ENCODE data around the gene APLP2.

The APLP2 gene

DNA sequence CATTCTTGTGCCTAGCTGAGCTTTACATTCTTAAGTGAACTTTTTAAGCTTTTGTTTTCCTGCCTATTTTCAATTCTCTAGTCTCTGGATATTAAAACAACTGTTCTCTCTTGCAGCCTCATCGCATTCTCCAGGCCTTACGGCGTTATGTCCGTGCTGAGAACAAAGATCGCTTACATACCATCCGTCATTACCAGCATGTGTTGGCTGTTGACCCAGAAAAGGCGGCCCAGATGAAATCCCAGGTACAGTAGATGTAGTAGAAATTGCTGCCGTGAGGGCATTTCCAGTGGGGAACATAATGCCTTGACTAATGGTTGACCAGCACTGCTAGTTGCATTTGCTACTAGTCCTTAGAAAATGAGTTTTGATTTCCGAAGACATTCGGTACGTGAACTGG lies 60.2 kb downstream of the APLP2 start:
- Mint-ChIP-seq H3K4me3 (no peak overlapping the region), H3K4me1 (peaks cover 5% of the 10 kb centered on the region), H3K36me3 (peaks cover 41% of the 10 kb centered on the region), H3K9me3 (no peaks in the 10 kb centered on the region), H3K27ac (no peak overlapping the region), H3K27me3 (no peaks in the 10 kb centered on the region)
- ATAC-seq: no peak

DNA sequence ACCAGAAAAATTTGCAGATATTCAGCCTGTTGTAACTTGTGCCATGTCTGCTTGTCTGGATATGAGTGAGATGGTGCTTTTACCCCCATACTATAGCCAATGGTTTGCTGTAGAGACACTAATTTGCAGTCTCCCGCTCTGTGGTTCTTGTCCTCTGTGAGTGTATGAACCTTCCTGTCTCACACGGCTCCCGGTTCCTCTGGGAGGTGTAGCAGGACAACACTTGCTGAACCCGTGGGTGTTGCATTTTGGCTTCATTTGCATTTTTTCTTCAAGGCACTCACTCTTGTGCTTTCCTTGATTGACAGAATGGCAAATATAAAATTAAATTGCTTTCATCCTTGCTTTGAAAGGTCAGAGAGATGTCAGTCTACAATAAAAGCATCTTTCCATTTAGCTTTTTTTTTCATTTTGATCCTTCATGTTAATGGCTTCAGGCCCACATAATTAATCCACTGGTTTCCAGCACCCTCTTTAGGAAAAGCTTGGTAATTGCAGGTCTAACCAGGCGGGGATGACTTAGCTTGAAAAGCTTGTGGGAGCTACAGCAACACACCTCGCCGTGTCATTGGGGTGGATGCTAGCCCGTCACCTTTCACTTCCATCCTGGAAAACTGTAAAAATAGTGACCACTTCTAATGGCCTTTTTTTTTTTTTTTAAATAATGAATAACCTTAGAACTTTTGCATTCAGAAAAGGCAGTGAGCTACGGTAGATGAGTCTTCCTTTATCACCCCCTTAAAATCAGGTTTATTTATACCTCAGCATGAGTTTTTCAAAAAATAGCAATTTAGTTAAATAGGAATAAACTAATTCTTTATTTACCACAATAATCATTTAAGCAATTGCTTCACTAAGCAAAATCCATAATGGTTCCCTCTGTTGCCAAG lies 62.5 kb downstream of the APLP2 start:
- Mint-ChIP-seq H3K27ac (no peak overlapping the region), H3K4me3 (no peak overlapping the region), H3K9me3 (no peaks in the 10 kb centered on the region), H3K36me3 (peaks cover 51% of the 10 kb centered on the region), H3K27me3 (no peaks in the 10 kb centered on the region), H3K4me1 (peaks cover 5% of the 10 kb centered on the region)
- peak; percentile 72 for ATAC-seq

DNA sequence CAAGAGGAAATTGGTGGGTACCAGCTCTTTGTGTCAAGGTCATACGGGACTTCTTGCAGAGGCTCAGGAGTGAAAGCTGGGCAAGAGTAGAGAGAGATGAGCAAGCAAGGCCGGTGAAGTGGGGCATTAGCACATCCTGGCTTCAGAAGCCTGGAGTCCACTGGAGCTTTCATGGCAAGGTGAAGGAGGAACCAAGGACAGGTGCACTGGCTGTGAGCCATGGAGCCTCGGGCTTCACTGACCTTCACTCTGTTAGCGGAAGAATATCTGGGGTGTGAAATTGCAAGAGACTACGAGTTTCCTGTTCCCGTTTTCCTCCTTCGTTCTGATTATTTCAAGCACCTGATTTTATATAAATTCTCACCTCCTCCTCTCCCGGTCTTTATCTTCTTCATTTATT lies 64.0 kb downstream of the APLP2 start:
- Mint-ChIP-seq H3K27me3 (no peaks in the 10 kb centered on the region), H3K4me3 (no peak overlapping the region), H3K27ac (peak overlapping the region; percentile 12), H3K36me3 (peaks cover 62% of the 10 kb centered on the region), H3K9me3 (no peaks in the 10 kb centered on the region), H3K4me1 (peaks cover 5% of the 10 kb centered on the region)
- no peak for ATAC-seq

DNA sequence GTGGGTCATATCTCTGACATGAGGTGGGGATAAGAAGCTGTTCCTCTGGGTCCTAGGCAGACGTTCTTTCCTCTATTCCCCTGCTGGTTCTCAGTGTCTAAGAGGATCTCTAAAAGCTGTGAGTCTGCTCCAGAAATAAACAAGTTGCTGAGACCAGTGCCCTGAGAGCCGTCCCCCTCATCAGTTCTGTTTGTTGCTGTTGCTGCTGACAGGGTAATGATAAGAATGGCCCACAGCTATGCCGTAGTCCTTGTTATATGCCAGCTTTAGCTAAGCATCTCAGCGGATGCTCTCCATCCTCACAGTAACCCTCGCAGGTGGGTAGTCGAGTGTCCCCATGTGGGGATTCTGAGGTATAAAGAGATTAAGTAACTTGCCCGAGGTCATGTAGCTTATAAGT lies 66.4 kb downstream of the APLP2 start:
- Mint-ChIP-seq H3K4me3 (no peak overlapping the region), H3K27ac (no peak overlapping the region), H3K27me3 (no peaks in the 10 kb centered on the region), H3K9me3 (no peaks in the 10 kb centered on the region), H3K4me1 (peaks cover 5% of the 10 kb centered on the region), H3K36me3 (peaks cover 53% of the 10 kb centered on the region)
- ATAC-seq: no peak

DNA sequence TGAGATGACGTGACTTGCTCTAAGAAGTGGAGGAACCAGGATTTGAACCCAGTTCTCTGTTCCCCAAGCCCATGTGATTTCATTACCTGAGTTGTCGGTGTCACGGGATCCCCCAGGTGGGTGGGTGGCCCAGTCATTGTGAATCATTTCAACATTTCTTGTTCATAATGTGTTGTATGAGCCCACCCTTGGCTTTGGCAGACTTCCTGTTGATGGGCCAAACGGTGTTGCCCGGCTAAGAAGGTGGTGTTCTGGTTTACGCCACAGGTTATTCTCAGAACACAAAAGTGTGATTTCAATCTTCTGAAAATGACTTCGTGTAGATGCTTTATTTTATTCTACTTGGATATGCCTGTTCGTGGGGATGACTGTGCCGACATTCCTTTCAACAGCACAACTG lies 68.3 kb downstream of the APLP2 start:
- Mint-ChIP-seq H3K4me3 (no peak overlapping the region), H3K27me3 (no peaks in the 10 kb centered on the region), H3K27ac (no peak overlapping the region), H3K36me3 (peaks cover 45% of the 10 kb centered on the region), H3K4me1 (no peaks in the 10 kb centered on the region), H3K9me3 (no peaks in the 10 kb centered on the region)
- ATAC-seq: no peak

DNA sequence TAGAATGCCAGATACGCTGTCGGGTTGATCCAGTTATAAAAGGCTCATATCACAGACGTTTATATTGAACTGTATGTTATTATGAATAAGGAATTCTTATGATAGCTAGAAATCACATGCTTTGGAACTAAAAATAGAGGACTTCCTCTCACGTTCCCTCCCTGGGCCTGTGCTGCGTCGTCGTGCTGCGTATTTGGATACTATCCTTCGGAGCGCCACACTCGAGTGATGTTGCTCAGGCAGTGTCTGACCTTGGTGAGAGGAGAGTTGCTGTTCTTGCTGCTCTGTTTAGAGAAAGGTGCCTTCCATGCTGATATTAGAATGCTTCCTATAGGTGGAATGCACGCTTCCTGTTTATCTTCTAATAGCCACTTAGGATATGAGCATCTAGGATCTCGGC lies 69.7 kb downstream of the APLP2 start:
- H3K27ac Mint-ChIP-seq: no peak overlapping the region
- ATAC-seq: no peak
- H3K4me1 Mint-ChIP-seq: no peaks in the 10 kb centered on the region
- no peaks in the 10 kb centered on the region for H3K27me3 Mint-ChIP-seq
- no peaks in the 10 kb centered on the region for H3K9me3 Mint-ChIP-seq
- H3K36me3 Mint-ChIP-seq: peaks cover 36% of the 10 kb centered on the region
- no peak overlapping the region for H3K4me3 Mint-ChIP-seq

DNA sequence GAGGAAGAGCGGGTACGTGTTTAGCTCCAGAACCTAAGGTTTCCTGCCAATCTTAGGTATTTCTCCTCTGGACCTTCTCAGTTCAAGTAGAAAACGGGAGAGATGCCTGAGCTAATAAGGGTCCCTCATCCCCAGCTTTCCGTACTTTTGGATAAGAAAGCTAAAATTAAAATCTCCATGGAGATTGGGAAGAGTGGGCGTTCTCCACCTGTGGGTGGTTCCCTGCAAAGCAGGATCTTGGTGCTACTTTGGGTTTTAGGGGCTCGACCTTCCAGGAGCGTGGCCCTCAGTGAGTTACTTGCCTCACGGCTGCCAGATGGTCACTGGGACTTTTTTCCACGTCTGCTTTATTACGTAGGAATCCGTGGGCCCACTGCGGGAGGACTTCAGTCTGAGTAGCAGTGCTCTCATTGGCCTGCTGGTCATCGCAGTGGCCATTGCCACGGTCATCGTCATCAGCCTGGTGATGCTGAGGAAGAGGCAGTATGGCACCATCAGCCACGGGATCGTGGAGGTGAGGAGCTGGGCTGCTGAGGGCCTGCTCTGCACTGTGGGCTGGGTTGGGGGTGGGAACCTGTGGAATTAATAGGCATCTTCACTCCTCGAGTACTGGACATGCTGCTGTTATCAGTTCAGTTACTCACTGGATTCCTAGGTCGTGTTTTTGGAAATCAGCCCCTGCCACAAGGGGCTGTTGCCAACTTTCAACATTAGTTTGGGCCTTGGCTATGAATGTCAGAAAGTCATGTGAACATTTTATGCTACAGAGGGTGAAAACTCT lies 72.1 kb downstream of the APLP2 start:
- no peaks in the 10 kb centered on the region for H3K9me3 Mint-ChIP-seq
- H3K36me3 Mint-ChIP-seq: peaks cover 27% of the 10 kb centered on the region
- H3K4me1 Mint-ChIP-seq: peaks cover 12% of the 10 kb centered on the region
- ATAC-seq: no peak
- no peaks in the 10 kb centered on the region for H3K27me3 Mint-ChIP-seq
- H3K4me3 Mint-ChIP-seq: no peak overlapping the region
- H3K27ac Mint-ChIP-seq: no peak overlapping the region

DNA sequence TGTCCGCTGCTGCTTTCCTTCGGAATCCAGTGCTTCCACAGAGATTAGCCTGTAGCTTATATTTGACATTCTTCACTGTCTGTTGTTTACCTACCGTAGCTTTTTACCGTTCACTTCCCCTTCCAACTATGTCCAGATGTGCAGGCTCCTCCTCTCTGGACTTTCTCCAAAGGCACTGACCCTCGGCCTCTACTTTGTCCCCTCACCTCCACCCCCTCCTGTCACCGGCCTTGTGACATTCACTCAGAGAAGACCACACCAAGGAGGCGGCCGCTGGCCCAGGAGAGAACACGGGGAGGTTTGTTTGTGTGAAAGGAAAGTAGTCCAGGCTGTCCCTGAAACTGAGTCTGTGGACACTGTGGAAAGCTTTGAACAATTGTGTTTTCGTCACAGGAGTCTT lies 74.4 kb downstream of the APLP2 start:
- Mint-ChIP-seq H3K4me1 (peaks cover 17% of the 10 kb centered on the region), H3K9me3 (no peaks in the 10 kb centered on the region), H3K4me3 (no peak overlapping the region), H3K36me3 (peaks cover 13% of the 10 kb centered on the region), H3K27me3 (no peaks in the 10 kb centered on the region), H3K27ac (no peak overlapping the region)
- no peak for ATAC-seq

DNA sequence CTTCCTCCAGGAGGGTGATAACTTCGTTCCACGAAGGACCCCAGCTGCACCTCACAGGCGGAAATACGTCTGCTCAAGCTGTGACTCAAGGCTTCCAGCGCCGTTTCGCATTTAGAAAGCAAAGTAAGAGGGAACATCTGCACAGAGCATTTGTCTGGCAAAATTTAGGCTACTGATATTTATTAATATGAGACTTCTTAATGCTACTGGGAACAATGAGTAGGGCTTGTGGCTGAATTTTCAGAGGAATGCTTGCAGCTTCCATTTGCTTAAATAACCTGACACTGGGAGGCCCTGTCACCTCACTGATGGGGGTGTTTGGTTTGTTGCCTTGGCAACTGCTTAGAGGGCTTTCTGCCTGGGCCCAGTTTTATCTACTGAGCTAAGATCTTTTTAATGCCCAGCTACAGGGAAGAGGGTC lies 75.2 kb downstream of the APLP2 start:
- Mint-ChIP-seq H3K36me3 (peaks cover 12% of the 10 kb centered on the region), H3K4me3 (no peak overlapping the region), H3K27ac (peak overlapping the region; percentile 3), H3K9me3 (no peaks in the 10 kb centered on the region), H3K27me3 (no peaks in the 10 kb centered on the region), H3K4me1 (peaks cover 17% of the 10 kb centered on the region)
- no peak for ATAC-seq

DNA sequence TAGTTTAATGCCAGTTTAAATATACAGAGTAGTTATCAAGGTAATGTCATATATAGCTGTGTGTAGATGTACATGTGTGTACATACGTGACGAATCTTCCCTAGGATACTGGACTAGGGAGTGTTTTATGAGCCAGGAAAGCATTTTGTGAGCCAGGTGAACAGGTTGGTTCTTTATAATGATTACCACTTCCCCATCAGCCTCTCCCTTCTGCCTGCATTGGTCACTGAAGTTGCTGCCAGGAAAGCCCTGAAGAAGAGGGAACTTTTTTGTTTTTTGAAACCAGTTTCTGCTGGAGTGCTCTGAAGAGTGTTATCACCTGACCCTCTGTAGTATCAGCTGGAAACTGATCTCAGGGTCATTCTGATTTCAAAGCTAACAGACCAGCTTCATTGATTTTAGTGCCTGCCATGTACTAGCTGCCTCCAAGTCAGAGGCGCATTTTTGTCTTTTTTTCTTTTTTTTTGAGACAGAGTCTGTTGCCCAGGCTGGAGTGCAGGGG lies 75.7 kb downstream of the APLP2 start:
- Mint-ChIP-seq H3K36me3 (peaks cover 7% of the 10 kb centered on the region), H3K4me3 (no peak overlapping the region), H3K27ac (peak overlapping the region; percentile 3), H3K9me3 (no peaks in the 10 kb centered on the region), H3K4me1 (peaks cover 20% of the 10 kb centered on the region), H3K27me3 (no peaks in the 10 kb centered on the region)
- no peak for ATAC-seq

DNA sequence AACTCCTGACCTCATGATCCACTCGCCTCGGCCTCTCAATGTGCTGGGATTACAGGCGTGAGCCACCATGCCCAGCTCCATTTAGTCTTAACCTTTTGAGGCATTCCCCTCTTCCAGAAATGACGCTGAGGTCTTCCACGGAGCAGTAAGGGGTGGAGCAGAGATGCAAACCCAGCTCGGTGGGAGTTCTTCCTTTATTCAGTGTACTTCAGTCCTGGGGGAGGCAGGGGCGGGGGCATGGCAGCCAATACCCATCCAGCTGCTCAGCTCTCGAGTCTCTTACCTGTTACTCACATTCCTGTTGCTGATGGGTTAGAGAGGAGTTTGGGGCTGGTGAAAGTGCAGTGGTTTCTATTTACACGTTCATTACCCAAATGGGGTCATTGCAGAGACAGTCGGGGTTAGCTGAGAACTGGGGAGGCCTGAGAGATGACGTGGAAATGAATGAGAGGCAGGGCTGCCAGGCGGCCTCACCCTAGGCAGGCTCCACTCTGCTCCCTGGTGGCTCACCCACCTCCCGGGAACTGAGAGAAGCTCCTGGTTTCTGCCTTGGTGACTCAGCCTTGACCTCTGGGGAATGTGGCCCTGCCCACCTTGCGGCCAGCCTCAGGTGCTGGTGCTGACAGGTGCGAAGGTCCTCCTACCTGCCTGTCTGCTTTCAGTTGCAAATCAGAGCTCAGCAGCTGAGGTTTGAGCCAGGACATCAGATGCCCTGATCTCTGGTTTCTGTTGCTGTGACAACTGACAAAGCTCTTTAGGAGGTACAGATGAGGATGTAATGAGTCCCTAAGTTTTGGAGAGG lies 76.5 kb downstream of the APLP2 start:
- Mint-ChIP-seq H3K4me1 (peaks cover 28% of the 10 kb centered on the region), H3K4me3 (no peak overlapping the region), H3K27me3 (no peaks in the 10 kb centered on the region), H3K36me3 (peaks cover 6% of the 10 kb centered on the region), H3K27ac (peak overlapping the region; percentile 69), H3K9me3 (no peaks in the 10 kb centered on the region)
- ATAC-seq: peak; percentile 55

DNA sequence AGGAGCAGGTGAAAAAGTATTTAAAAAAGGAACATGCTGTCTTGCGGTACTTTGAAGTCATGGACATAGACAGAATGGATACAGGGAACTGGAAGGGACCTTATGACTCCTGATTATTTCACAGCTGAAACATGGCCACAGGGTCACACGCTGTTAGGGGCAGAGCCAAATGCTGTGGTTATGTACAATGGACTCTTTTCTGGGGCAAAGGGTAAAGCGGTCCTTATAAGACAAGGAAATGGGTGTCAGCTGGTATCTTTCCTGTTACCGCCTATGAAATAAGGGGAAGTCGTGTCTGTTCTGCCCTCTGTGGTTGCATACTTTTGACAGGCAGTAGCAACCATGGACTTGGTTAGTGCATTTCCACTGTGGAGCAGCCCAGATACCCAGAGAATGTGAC lies 77.1 kb downstream of the APLP2 start:
- no peaks in the 10 kb centered on the region for H3K27me3 Mint-ChIP-seq
- peaks cover 34% of the 10 kb centered on the region for H3K4me1 Mint-ChIP-seq
- peaks cover 6% of the 10 kb centered on the region for H3K36me3 Mint-ChIP-seq
- H3K27ac Mint-ChIP-seq: peak overlapping the region; percentile 69
- no peaks in the 10 kb centered on the region for H3K9me3 Mint-ChIP-seq
- H3K4me3 Mint-ChIP-seq: no peak overlapping the region
- peak; percentile 89 for ATAC-seq

DNA sequence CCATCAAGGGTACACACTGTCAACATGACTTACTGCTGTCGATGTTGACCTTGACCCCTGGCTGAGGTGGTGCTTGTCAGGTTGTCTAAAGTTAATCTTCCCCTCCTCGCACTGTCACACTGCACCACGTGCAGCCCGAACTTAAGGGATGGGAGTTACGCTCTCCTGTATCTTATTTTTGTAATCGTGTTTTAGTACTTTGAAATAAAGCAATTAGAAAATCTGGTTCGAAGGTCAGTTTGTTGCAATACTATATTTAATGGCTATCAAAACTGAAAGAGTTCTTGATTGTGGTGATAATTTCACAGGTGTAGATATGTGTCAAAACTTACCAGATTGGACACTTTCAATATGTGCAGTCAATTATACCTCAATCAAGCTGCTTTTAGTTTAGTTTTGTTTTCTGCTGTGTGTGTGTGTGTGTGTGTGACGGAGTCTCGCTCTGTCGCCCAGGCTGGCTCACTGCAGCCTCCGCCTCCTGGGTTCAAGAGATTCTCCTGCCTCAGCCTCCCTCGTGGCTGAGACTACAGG lies 79.2 kb downstream of the APLP2 start:
- Mint-ChIP-seq H3K27ac (peak overlapping the region; percentile 58), H3K9me3 (no peaks in the 10 kb centered on the region), H3K4me3 (no peak overlapping the region), H3K36me3 (peaks cover 6% of the 10 kb centered on the region), H3K4me1 (peaks cover 47% of the 10 kb centered on the region), H3K27me3 (no peaks in the 10 kb centered on the region)
- no peak for ATAC-seq

DNA sequence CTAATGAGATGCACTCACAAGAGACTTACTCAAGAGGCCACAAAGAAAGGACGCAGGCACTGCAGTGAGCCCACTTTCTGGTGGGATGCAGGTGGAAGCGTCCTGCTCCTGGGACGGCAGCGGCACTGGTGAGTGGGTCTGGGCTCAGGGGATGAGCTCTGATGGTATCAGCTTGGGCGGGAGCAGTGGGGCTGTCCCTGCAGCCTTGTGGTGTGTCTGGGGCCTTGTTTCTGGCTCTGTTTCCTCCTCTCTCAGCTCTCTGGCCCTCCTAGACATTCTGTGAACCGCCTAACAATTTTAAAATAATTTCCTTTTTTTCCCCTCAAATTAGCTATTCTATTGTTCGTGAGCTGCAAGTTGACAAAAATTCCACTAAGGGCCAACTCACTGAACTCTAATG lies 81.1 kb downstream of the APLP2 start:
- ATAC-seq: peak; percentile 77
- Mint-ChIP-seq H3K4me3 (peak overlapping the region; percentile 21), H3K9me3 (no peaks in the 10 kb centered on the region), H3K27me3 (no peaks in the 10 kb centered on the region), H3K27ac (peak overlapping the region; percentile 85), H3K4me1 (peaks cover 53% of the 10 kb centered on the region), H3K36me3 (no peaks in the 10 kb centered on the region)

DNA sequence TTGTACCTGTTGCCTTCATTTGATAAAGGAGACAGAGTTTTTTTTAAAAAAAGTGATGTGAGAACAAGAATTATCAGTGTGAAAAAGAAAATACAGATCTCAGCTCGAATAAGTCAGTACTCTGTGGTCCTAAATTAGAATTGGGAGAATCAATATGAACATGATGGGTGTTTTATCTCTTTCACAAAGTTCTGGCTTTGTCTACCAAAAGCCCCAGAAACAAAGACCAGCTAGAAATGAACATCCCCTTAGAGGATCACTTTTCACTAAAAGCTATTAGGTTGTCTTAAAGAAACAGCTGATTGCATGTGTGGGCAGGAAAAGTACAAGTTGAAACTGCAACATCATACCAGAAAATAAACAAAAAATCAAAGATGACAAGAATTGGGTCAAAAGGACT lies 81.5 kb downstream of the APLP2 start:
- Mint-ChIP-seq H3K4me1 (peaks cover 53% of the 10 kb centered on the region), H3K9me3 (no peaks in the 10 kb centered on the region), H3K36me3 (no peaks in the 10 kb centered on the region), H3K27me3 (no peaks in the 10 kb centered on the region), H3K27ac (peak overlapping the region; percentile 85), H3K4me3 (peak overlapping the region; percentile 21)
- peak; percentile 6 for ATAC-seq

All from stimulated activated memory B cell treated with anti-CD40 and anti-IgM and Interleukin-4, amounts not matched to agents 10 μg/mL and 1 μg/mL and 100 μg/mL, for 72 hours (primary cell).